ENCODE results near the gene APOF. TPM values are rescaled to one million over a fixed set of nuclear protein-coding genes. Genes with fewer than 3 reads are reported as not detected.

APOF gene
- total RNA-seq, 1 experiment from 2014 or later: 0.17 TPM

DNA sequence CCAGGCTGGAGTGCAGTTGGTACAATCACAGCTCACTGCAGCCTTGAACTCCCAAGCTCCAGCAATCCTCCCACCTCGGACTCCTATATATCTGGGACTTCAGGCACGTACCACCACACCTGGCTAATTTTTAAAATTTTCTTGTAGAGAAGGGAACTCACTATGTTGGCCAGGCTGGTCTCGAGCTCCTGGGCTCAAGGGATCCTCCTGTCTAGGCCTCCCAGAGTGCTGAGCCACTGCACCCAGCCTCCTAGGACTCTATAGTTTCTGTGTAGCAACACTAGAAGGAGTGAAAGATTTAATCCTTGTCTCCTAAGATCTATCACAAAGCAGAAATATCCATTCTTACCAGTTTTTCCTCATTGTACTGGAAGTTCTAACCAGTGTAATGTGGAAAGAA is 4.3 kb upstream of the APOF start:
- CTCF ChIA-PET: no interaction called here
- no peak for ATAC-seq
- POLR2A ChIA-PET: no interaction called here

More for the DNA sequence above, 4.3 kb upstream of the APOF start:
- no TSS peak for BruUV-seq (replicated peaks)
- Histone ChIP-seq H3K9me3 (ENCODE audit: control insufficient read depth in 1 of 2, insufficient read depth in 1 of 2, low read depth in 1 of 2, low read length in 2 of 2) (no peaks in the 10 kb centered on the region), H3K9me2 (ENCODE audit: insufficient read depth) (no peaks in the 10 kb centered on the region), H3K4me1 (ENCODE audit: control insufficient read depth in 1 of 2, insufficient read depth in 2 of 2, low read length in 2 of 2) (no peaks in the 10 kb centered on the region), H3K27ac (ENCODE audit: low read depth, low read length) (no peak overlapping the region), H3K9ac (ENCODE audit: low read length) (no peak overlapping the region), H3K27me3 (ENCODE audit: insufficient read depth, low read length) (no peaks in the 10 kb centered on the region), H3K4me3 (replicated peaks in 1 of 2; ENCODE audit: low read depth in 1 of 2, low read length in 2 of 2) (no peak overlapping the region), H3K79me2 (ENCODE audit: insufficient read depth, low read length) (no peaks in the 10 kb centered on the region), H4K20me1 (ENCODE audit: insufficient read depth) (no peaks in the 10 kb centered on the region), H2AFZ (ENCODE audit: low read depth, low read length, poor library complexity, severe bottlenecking) (no peak overlapping the region), H3K36me3 (ENCODE audit: control insufficient read depth in 1 of 2, insufficient read depth in 2 of 2, low read length in 2 of 2) (no peaks in the 10 kb centered on the region), H3K4me2 (ENCODE audit: low read length) (no peak overlapping the region)
- intact Hi-C loops (cut with micrococcal nuclease): no loop called here
- TF ChIP-seq ZBTB33 (IDR thresholded peaks at IDR 0.05; ENCODE audit: extremely low read depth, insufficient replicate concordance, low read length): no peak
- TF ChIP-seq, protein P1, sequence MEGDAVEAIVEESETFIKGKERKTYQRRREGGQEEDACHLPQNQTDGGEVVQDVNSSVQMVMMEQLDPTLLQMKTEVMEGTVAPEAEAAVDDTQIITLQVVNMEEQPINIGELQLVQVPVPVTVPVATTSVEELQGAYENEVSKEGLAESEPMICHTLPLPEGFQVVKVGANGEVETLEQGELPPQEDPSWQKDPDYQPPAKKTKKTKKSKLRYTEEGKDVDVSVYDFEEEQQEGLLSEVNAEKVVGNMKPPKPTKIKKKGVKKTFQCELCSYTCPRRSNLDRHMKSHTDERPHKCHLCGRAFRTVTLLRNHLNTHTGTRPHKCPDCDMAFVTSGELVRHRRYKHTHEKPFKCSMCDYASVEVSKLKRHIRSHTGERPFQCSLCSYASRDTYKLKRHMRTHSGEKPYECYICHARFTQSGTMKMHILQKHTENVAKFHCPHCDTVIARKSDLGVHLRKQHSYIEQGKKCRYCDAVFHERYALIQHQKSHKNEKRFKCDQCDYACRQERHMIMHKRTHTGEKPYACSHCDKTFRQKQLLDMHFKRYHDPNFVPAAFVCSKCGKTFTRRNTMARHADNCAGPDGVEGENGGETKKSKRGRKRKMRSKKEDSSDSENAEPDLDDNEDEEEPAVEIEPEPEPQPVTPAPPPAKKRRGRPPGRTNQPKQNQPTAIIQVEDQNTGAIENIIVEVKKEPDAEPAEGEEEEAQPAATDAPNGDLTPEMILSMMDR (IDR thresholded peaks at IDR 0.05 in 2 of 3, conservative IDR thresholded peaks at IDR 0.05 in 1 of 3; ENCODE audit: borderline replicate concordance in 1 of 3, insufficient read depth in 1 of 3, low read depth in 2 of 3, low read length in 2 of 3): no peak
- RAD21 ChIA-PET (ENCODE audit: low non-redundant PET in 1 of 2, low total read pairs in 2 of 2, uncharacterized antibody in 2 of 2, unreplicated experiment in 2 of 2): interaction anchor here in 1 of 2 experiments (0.6 kb wide), 1 partner anchor 9 kb away, joined by 3 read pairs; no protein-coding TSS in a partner anchor
- no peak for DNase-seq (ENCODE audit: low read depth, low spot score)
